Activated T-cell treated with anti-CD3 and anti-CD28 coated beads, Interleukin-2, amount 50 U/mL, for 1 hour (primary cell): ENCODE measurements around the gene EIF1.
A peak's percentile ranks its signal among the peaks of the same experiment; 100 is the strongest.
"Not testable (repeated sequence)": the region's sequence is repeated elsewhere in the genome, so short reads cannot be mapped to it uniquely, and the experiment has no call there.

Source experiments
- DNase-seq: peaks from one replicate; pipeline ENCODE4 v3.0.0-alpha.2; 2020

EIF1 gene

DNA sequence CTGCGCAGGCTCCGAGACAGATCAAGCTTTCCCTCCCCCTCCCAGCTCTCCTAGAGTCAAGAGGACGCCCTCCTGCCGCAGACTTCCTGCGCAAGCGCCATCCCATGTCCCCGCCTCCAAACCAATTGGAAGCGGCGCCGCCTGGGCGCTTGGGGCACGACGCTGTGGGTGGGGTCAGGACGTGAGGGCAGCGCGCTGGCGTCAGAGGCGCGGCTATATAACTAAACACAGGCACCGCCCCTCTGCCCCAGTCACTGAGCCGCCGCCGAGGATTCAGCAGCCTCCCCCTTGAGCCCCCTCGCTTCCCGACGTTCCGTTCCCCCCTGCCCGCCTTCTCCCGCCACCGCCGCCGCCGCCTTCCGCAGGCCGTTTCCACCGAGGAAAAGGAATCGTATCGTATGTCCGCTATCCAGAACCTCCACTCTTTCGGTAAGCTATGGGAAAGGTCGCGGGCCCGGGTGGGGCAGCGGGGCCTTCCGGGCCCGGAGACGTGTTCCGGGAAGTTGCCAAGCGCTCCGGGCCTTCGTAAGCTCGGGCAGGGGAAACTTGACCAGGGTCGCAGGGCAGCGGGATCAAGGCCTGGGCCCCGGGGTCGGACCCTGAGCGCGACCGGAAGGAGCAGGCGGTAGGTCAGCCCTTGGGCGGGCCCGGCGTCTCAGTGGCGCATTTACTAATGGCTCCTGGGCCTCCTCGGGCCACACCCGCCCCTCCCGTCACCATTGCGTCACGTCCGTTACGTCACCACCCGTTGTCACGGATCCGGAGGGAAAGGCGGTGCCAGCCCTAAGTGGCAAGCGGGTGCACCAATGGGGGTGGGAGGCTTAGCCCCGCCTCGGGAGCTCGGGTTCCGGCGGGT, at the start of gene EIF1:
EIF1 (plus strand) TSS at position 245 of the 856 bp plus-strand sequence; CDS start at position 399, 154 bp downstream.
- peak; percentile 99 for DNase-seq

DNA sequence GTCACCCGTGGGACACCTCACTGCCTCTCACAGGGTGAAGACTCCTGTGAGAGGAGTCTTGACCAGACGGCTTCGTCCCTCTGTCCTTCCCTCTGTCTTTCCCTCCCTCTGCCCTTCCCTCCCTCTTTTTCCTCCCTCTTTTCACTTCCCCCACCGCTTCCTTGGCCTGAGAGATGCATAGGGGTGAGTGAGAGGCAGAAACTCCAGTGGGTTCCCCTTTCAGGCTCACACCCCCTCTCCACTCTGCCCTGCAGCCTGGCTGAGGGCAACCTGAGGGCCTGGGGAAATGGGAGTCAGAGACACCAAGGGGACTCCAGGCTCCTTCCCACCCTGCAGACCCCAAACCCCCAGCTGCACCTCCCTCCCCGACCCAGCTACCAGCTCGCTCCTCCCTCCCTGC, 49.7 kb upstream of the EIF1 start:
- no peak for DNase-seq

DNA sequence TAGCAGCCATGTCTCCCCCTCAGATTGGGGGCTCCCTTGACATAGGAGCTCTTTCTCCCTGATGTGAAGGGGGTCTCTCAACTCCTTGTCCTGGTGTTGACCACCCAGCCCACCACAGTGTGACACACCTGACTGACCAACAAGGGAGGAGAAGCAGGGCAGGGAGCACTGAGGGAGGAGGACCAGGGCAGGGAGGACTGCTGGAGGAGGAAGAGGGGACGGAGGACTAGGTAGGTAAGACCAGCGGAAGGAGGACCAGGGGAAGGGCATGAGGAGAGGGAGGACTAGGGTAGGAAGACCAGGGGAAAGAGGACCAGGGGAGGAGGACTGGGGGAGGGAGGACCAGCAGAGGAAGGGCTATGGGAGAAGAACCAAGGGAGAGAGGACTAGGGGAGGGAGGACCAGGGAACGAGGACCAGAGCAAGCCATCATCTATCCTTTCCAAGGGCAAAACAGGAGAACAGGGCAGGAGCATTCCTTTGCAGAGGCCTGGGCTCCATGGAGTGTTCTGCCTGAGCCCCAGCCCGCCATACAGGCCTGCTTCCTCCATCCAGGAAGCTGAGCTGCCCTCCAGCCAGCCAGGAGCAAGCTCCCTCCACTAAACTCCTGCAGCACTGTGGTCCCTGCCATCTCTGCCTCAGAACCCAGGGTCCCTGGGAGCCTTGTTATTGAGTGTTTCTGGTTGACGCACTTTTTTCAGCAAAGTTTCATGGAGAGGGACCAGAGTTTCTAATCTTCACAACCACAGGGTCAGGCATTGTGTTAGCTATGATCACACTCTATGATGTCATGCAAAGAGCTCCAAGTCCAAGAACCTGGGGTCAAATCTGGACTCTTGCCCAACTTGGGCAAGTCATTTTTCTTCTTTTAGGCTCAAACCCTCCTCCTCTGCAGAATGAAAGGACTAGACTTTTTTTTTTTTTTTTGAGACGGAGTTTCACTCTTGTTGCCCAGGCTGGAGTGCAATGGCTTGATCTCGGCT, 48.9 kb upstream of the EIF1 start:
- DNase-seq = no peak

DNA sequence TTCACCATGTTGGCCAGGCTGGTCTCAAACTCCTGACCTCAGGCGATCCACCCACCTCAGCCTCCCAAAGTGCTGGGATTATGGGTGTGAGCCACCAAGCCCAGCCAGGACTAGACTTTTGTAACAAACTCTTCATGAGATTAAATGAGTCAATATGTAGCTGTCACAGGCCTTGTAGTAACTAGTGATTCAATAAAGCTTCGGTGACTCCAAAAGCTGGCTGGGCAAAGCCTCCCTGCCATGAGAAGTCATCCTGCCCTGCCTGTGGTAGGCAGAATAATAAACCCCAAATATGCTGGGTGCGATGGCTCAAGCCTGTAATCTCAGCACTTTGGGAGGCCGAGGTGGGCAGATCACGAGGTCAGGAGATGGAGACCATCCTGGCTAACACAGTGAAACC, 48.1 kb upstream of the EIF1 start:
- not testable (repeated sequence) for DNase-seq

DNA sequence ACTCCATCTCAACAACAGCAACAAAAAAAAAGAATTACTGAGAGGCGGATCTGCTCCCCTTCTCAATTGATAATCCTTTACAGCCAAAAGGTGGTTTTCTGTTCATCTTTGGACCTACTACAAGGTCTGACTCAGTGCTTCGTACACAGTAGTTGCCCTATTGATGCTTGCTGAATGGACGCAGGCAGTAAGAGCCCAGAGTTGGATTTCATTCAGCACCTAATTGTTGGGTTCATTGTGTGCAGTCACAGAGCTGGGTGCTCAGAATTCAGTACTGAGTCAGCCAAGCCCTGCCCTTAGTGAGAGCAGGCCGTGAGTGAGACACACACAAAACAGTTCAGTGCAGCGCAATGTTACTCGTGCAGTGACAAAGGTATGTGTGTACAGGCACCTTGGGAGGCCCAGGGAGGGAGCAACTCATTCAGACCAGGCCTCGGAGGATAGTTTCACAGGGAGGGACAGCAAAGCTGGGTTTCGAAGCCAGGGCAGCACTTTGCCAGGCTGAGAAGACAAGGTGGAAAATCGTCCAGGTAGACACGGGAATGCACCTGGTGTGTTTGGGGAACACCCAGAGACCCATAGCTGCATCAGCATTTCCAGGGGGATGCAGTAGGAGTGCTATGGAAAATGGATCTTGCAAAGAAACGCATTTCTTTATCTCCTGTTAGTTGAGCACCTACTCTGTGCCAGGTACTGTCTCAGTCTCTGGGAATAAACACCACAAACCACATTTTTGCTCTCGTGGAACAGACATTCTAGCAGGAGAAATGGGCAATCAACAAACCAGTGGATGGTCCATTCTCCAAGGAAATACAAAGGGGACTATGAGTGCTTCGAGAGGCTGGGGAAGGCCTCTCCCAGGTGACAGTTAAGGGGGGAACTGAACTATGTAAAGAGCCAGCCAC, 46.2 kb upstream of the EIF1 start:
- DNase-seq = no peak

DNA sequence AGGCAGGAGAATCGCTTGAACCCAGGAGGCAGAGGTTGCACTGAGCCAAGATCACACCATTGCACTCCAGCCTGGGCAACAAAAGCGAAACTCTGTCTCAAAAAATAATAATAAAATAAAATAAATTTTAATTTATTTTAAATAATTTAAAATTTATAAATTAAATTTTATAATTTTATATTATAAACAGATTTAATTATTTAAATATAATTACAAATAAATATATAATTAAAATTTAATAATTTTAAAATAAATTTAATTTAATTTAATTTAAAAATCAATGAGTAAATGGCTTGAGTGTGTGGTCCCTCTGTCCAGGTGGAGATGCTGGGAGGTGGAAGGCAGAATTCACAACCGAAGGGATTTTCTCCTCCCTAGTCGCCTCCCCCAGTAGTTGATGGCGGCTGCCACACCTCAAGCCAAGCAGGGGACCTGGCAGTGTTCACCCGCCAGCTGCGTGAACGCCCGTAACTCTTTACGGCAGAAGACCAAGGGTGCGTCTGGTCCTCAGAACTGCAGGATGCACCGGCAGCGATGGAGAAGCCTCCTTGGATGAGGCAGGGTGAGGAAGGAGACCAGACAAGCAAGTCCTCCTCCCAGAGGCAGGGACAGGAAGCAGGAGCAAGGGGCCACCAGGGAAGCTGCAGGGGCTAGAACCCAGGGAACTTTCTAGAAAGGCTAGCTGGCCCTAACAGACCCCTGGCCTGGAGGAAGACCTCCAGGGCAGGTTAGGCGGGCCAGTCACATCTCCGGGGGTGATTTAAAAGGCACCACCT, 41.5 kb upstream of the EIF1 start:
- no peak for DNase-seq

DNA sequence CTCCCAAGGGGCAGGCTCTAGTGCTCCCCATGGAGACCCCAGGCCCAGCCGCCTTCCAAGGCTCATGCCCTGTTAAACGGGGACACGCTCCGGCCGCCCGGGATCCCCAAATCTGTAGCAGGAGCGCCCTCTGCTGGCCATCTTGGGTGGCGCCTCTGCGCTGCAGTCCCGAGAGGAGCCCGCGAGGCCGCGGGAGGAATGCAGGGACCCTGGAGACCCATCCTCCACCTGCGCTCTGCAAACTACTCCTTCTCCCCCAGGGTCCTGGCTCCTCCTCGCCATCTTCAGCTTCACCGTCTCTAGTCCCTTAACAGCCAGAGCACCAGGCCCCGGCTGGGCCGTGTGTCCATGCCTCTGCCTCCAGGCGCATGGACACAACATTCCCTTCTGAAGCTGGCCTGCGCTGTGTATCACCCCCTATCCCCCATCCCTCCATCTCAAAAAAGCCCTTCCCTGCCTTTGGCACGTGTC, 40.7 kb upstream of the EIF1 start:
- DNase-seq = peak; percentile 93

DNA sequence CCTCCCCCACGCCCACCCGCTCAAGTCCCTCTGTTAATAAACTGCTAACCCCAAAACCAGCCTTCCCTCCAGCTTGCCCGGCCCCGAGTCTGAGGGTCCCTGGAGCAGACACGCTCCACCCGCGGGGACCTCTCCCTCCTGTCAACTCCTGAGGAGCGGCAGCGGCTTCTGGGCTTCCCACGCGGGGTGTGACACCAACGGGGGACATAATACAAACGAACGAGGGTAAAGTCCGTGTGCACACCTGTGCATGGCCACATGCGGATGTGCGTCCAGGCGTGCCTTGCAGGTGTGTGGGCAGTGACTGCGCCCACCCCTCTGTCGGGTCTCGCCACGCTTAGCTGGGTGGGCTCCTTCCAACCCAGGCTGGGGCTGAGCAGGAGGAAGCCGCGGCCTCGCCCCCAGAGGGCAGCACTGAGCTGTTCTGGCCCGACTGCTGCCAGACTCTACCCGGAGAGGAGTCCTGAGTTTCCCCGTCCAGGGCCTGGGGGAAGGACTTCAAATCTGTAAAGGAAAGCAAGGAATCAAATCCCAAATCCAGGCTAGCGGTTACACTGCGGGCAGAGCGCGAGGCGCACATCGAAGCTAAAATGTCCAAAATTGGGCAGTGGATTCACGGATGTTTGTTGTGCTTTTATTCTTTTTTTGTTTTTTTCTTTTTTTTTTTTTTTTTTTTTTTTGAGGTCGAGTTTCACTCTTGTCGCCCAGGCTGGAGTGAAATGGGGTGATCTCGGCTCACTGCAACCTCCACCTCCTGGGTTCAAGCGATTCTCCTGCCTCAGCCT, 40.1 kb upstream of the EIF1 start:
- DNase-seq = peak; percentile 90

DNA sequence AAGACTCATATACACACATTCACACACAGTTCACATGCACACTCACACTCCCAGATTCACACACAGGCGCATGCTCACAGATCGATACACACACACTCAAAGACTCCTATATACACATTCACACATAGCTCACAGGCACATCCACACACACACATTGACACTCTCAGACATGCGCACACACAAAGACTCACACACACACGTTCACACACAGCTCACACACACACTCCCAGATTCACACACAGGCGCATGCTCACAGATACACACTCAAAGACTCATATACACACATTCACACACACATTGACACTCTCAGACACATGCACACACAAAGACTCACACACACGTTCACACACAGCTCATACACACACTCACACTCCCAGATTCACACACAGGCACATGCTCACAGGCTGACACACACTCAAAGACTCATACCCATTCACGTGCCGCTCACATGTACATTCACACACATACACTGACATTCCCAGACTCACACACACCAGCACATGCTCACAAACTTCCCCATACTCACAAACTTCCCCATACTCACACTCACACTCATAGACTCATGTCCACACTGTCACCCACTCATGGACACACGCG, 38.7 kb upstream of the EIF1 start:
- DNase-seq = no peak

DNA sequence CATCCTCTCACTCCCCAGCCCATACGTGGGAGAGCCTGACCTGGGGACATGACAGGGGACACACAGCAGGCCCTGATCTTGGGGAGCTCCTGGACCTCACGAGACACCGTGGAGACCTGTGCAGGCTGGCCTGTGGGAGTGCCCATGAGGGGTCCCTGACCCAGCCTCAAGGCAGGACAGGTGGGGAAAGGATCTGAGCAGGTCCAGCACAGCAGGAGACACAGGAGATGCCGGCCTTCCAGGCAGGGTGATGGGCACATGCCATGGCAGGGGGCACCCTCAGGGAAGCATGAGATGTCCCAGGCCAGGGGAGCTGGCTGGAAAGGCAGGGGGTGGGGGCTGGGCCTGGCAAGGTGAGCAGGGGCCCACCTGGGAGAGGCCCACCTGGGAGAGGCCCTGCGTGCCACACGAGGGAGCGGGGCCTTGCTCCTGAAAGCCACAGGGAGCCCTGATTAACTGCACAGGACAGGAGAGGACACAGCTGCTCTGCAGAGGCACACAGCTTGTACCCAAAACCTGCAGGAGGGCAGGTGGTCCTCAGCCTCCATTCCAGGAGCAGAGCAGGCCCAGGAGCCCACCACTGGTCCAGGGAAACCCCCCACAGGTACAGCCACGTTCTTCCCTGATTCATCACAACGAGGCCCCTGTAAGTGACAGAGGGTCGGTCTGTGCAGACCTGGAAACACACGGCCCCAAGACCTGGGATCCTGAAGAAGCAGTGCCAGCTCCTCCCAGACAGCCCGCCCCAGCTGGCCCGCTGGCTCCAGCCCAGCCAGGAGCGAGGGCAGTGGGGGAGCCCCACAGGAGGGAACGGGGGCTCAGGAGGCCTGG, 37.7 kb upstream of the EIF1 start:
- no peak for DNase-seq

DNA sequence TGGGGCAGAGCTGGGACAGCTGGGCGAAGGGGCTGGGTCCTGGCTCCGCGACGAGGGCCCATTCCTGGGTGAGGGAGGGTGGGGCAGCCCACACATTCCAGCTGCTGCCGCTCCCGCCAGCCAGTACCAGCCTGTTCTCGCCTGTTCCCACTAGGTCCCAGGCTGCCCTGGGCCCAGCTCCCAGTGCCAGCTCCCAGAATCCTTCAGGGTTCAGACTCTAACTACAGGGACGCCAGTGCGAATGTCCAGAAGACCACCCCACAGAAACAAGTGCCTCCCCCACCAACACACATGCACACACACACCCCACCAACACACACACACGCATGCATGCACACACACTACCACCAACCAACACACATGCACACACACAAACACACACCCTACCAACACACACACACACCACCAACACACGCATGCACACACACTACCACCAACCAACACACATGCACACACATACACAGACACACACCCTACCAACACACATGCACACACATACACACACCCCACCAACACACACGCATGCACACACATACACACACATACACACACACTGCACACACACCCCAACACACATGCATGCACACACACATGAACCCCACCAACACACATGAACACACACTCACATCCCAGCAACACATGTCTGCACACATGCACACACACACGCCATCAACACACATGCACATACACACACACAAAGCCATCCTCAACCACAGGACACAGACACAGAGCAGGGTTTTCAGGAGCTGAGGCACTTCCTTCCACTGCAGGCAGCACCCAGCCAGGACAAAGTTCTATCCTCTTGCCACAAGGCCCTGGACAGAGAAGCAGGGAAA, 36.8 kb upstream of the EIF1 start:
- DNase-seq = no peak

DNA sequence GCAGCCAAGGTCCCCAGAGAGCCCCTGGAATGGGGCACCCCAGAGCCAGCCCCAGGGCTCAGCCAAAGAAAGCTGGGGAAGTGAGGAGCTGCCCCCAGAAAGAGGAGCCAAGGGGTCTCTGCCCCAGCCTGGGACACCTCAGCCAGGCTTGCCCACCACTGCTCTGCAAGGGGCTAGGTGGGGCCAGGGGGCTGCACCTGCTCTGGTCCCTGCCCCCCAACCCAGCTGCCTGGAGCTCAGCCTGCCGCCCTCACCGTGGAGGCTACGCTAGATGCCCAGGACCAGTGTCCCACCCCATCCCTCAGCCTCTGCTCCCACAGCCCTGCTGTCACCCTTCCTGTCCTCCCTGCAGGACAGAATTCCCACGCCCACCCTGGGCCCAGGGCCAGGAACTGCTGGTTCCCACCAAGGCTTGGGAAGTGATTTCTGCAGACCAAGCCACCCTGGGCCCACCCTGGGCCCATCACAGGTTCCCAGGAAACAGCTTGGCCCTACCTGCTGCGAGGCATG, 36.2 kb upstream of the EIF1 start:
- DNase-seq = no peak

DNA sequence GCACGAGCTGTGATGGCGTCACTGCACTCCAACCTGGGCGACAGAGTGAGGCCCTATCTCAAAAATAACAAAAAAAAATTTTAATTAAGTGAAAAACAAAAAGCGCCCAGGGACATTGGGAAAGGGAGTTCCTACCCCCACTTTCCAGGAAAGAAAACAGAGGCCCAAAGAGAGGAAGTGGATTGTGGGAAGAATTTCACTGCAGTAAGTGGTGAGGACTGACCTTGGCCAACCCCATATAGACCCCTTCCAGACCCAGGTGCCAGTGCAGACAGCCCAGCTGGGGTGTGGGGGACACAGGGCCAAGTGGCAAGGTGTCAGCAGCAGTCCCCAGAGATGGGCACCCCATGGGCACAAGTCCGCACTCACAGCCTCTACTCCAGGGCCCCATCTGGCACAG, 35.3 kb upstream of the EIF1 start:
- no peak for DNase-seq

DNA sequence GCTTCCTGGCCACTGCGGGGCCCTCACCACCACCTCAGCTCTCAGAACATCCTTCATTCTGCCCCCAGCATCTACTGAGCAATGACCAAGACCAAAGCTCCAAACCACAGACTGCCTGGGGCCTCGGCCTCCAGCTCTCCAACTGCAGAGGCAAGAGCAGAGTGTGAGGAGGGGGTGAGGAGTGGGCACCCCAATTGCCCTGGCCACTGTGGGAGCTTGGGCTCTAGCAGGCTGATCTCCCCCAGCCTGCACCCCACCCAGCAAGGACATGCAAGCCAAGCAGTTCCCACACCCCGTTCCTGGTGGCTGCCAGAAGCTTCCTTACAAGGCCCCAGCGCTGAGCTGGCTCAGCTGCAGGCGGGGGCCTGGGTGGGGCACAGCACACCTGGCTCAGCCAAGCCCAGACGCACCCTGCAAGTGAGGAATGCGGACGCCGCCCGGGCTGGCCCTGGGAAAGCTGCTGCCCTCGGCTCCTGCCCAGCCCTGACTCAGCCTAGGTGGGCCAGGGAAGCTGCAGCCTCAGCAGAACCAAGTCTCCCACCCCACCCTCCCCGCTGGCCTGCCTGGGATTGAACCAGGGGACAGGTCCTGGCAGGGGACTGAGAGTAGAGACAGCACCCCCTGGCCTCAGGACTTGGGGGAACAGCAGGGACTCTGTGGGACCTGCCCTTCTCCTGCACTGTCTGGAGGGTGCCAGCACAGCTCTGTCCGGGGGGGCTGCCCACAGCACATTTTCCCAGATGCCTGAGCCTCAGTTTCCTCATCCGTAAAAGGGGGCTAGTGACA, 34.6 kb upstream of the EIF1 start:
- DNase-seq = no peak

DNA sequence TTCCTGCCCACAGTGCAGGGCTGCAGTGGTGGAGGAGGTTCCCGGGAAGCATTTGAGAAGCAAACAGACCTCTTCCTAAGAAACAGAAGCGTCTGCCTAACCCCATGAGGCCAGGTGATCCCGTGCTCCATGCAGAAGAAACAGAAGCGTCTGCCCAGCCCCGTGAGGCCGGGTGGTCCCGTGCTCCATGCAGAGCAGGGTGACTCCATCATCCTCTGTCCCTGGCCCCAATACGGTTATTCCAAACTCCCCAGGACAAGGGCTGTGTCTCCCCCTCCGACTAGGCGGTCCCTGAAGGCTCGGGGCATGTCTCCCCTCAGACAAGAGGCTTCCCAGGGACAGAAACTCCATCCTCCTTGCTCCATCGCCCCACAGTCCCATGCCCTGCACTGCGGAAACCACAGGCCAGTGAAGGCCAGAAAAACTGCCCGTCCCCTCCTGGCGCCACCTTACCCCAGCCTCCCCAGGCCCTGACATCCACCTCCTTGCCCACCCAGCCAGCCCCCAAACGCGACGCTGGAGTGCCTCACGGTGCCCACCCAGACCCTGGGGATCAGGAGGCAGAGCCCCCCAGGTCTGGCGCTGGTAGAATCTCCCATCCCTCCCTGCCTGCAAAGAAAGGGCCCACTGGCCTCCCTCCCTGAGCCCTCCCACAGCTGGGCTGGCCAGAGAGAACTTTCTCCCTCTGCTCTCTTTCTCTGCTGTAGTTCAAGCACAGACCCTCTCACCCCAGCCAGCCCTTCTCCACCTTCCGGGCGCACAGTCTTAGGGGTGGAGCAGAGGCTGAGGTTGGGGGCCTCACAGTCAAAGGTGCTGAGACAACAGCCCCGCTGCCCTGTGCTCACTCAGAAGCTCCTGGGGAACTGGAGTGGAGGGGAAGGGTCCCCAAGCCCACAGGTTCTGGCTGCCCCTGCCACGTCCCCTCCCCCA, 33.7 kb upstream of the EIF1 start:
- DNase-seq = no peak

DNA sequence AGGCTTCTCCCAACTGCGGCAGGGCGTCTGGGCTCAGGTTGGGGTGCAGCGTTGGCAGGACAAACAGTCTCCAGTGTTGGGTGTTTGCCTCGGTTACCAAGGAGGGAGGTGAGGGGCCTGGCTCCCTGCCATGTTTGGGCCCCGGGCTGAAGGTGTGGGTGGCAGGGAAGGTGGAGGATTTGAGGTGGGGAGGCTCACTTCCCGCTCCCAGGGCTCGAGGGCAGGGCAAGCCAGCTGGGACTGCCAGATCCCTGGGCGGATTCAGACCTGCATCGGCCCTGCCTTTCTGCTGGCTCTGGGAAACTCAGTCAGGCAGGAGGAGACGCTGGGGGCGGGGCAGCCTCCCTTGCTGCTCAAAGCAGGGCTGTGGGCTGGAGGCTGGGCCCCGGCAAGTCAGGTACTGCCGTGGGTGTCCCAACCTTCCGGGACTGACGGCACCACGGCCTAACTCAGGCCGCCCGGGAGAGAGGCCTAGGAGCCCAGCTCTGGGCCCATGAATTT, 33.0 kb upstream of the EIF1 start:
- no peak for DNase-seq
